ENCODE data around the gene RFX2. TPM values are rescaled to one million over a fixed set of nuclear protein-coding genes. Genes with fewer than 3 reads are reported as not detected.

The RFX2 gene
- total and polyA plus RNA-seq, 10 of the 15 experiments (the other 5 are each of a cell fraction or from before 2014, with no cell fraction given) = 3.2 to 9.8 (median 4.7) TPM

DNA sequence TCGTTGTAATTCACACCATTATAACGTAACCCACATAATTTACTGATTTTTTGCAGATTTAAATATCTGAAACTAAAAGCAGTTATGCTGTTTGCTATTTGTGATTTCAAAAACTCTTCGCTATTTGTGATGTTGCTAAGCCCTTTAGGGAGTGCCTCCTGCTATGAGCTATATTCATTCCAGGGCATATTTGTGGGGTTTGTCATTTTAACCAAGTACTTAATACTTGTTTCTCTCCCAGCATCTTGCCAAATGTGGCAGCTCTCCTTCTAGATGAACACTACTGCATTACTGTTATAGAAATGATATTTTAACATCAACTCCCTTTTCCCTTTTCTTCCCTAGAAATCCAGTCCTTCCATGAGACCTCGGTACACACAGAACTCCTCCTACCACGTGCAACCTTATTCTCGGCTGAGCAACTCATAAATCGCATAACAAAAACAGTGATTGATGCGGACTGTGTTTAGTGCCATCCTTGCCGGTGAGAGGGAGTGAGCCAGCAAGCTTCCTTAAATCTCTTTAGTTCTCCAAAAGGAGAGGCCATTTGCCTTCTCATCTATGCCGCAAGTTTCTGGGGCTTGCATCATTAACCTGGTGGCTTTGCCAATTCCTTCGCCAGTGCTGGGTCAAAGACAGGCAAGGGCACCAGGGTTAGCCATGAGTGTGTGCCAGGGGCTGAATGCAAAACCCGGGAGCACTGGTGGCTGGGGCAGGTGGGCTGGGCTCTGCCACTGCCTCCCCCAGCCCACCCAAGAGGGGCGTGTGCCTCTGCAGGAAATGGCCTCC is 33.4 kb downstream of the RFX2 start:
- ChIA-PET SMC1A (ENCODE audit: uncharacterized antibody, unreplicated experiment) (interaction anchor here (0.9 to 1.9 kb wide), 4 partner anchors 9 to 120 kb away, joined by 3 to 8 read pairs (median 3); no protein-coding TSS in a partner anchor), CTCF (interaction anchor here (1.9 to 2.4 kb wide), 2 partner anchors 28 to 89 kb away, joined by 7 read pairs; no protein-coding TSS in a partner anchor), RAD21 (ENCODE audit: unreplicated experiment) (no interaction called here), POLR2A (no interaction called here)
- no peaks in the 10 kb centered on the region for H3K4me1 ChIP-seq (ENCODE audit: control insufficient read depth, insufficient read depth, low read length)
- no peak overlapping the region for H3K4me2 ChIP-seq (ENCODE audit: control insufficient read depth, insufficient read depth)
- H4K20me1 ChIP-seq (ENCODE audit: control insufficient read depth, insufficient read depth) = no peaks in the 10 kb centered on the region
- no TSS peak for BruUV-seq (replicated peaks)
- H3K27ac ChIP-seq (ENCODE audit: control insufficient read depth, insufficient read depth) = no peak overlapping the region
- ATAC-seq = no peak
- TF ChIP-seq NFXL1 (IDR thresholded peaks at IDR 0.05; ENCODE audit: borderline replicate concordance) (no peak), ZNF24 (IDR thresholded peaks at IDR 0.05) (no peak), JUND (IDR thresholded peaks at IDR 0.05; ENCODE audit: low read depth, low read length) (no peak), NFYB (IDR thresholded peaks at IDR 0.05; ENCODE audit: insufficient read depth, low read depth, low read length) (no peak), BMI1 (IDR thresholded peaks at IDR 0.05; ENCODE audit: borderline replicate concordance) (no peak), SIN3A (IDR thresholded peaks at IDR 0.05; ENCODE audit: low read depth, low read length) (no peak), WRNIP1 (IDR thresholded peaks at IDR 0.05; ENCODE audit: borderline replicate concordance, low read depth, low read length) (no peak), PML (IDR thresholded peaks at IDR 0.05; ENCODE audit: low read length) (no peak)
- TF ChIP-seq, protein P1, sequence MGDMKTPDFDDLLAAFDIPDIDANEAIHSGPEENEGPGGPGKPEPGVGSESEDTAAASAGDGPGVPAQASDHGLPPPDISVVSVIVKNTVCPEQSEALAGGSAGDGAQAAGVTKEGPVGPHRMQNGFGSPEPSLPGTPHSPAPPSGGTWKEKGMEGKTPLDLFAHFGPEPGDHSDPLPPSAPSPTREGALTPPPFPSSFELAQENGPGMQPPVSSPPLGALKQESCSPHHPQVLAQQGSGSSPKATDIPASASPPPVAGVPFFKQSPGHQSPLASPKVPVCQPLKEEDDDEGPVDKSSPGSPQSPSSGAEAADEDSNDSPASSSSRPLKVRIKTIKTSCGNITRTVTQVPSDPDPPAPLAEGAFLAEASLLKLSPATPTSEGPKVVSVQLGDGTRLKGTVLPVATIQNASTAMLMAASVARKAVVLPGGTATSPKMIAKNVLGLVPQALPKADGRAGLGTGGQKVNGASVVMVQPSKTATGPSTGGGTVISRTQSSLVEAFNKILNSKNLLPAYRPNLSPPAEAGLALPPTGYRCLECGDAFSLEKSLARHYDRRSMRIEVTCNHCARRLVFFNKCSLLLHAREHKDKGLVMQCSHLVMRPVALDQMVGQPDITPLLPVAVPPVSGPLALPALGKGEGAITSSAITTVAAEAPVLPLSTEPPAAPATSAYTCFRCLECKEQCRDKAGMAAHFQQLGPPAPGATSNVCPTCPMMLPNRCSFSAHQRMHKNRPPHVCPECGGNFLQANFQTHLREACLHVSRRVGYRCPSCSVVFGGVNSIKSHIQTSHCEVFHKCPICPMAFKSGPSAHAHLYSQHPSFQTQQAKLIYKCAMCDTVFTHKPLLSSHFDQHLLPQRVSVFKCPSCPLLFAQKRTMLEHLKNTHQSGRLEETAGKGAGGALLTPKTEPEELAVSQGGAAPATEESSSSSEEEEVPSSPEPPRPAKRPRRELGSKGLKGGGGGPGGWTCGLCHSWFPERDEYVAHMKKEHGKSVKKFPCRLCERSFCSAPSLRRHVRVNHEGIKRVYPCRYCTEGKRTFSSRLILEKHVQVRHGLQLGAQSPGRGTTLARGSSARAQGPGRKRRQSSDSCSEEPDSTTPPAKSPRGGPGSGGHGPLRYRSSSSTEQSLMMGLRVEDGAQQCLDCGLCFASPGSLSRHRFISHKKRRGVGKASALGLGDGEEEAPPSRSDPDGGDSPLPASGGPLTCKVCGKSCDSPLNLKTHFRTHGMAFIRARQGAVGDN (IDR thresholded peaks at IDR 0.05) = no peak
- TF ChIP-seq, protein P2, sequence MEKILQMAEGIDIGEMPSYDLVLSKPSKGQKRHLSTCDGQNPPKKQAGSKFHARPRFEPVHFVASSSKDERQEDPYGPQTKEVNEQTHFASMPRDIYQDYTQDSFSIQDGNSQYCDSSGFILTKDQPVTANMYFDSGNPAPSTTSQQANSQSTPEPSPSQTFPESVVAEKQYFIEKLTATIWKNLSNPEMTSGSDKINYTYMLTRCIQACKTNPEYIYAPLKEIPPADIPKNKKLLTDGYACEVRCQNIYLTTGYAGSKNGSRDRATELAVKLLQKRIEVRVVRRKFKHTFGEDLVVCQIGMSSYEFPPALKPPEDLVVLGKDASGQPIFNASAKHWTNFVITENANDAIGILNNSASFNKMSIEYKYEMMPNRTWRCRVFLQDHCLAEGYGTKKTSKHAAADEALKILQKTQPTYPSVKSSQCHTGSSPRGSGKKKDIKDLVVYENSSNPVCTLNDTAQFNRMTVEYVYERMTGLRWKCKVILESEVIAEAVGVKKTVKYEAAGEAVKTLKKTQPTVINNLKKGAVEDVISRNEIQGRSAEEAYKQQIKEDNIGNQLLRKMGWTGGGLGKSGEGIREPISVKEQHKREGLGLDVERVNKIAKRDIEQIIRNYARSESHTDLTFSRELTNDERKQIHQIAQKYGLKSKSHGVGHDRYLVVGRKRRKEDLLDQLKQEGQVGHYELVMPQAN (conservative IDR thresholded peaks at IDR 0.05) = no peak
- no peak overlapping the region for H2AFZ ChIP-seq (ENCODE audit: control insufficient read depth, low read depth, low read length)
- in situ Hi-C loops (cut with MboI) (no loop called here), intact Hi-C loops (cut with micrococcal nuclease; ENCODE audit: unreplicated experiment) (no loop called here)
- no peaks in the 10 kb centered on the region for H3K9me3 ChIP-seq (replicated peaks; ENCODE audit: control insufficient read depth, insufficient read depth, low read length)
- WGBS (ENCODE audit: insufficient coverage, insufficient replicate concordance, low lambda C conversion rate, missing lambda C conversion rate) = 62% methylated on average over 13 of the region's 13 CpGs
- DNase-seq (ENCODE audit: low read depth, low spot score) = no peak
- H3K79me2 ChIP-seq (ENCODE audit: control insufficient read depth, insufficient read depth, low read length) = no peaks in the 10 kb centered on the region
- no peaks in the 10 kb centered on the region for H3K27me3 ChIP-seq (replicated peaks in 1 of 2; ENCODE audit: control insufficient read depth in 2 of 2, insufficient read depth in 2 of 2, low read length in 1 of 2)
- no peak for FAIRE-seq
- H3K36me3 ChIP-seq (ENCODE audit: control insufficient read depth in 2 of 2, insufficient read depth in 2 of 2, low read length in 1 of 2) = no peaks in the 10 kb centered on the region
- no peak overlapping the region for H3K4me3 ChIP-seq
- H3K9ac ChIP-seq (ENCODE audit: control insufficient read depth, insufficient read depth, low read length) = no peak overlapping the region
